Activated B cell treated with CpG ODN at 0.5 μM for 24 hours (primary cell): ENCODE results near the gene KLK4. TPM values are rescaled to one million over a fixed set of nuclear protein-coding genes. Genes with fewer than 3 reads are reported as not detected.

Source experiments
- ATAC-seq: fragments of 200-7000 bp; cut with Tn5 transposase; one replicate; pipeline ENCODE4 v1.10.0; 2021; ENCODE audit warnings: low read depth, mild to moderate bottlenecking, moderate library complexity
- CTCF ChIA-PET: fragments of 350-600 bp; sonication (Branson Sonifier 250); formaldehyde crosslinking; loops from one replicate; lab custom pipeline; 2021; ENCODE audit warnings: antibody characterized with exemption; lab: Charles Lee
- POLR2A ChIA-PET: fragments of 350-600 bp; sonication (Branson Sonifier 250); formaldehyde crosslinking; loops from one replicate; lab custom pipeline; 2021; ENCODE audit warnings: antibody characterized with exemption; lab: Charles Lee
- DNase-seq: peaks from one replicate; pipeline ENCODE4 v3.0.0; 2022
- H3K27ac Mint-ChIP-seq: one replicate; pipeline ENCODE4 v1.8.0; 2020; ENCODE audit warnings: mixed read lengths
- H3K27me3 Mint-ChIP-seq: one replicate; pipeline ENCODE4 v1.8.0; 2021; ENCODE audit warnings: mixed read lengths
- H3K36me3 Mint-ChIP-seq: one replicate; pipeline ENCODE4 v1.8.0; 2021; ENCODE audit warnings: low read depth, mixed read lengths
- H3K4me1 Mint-ChIP-seq: one replicate; pipeline ENCODE4 v1.8.0; 2021; ENCODE audit warnings: mixed read lengths
- H3K4me3 Mint-ChIP-seq: one replicate; pipeline ENCODE4 v1.8.0; 2020; ENCODE audit warnings: mild to moderate bottlenecking, mixed read lengths
- H3K9me3 Mint-ChIP-seq: one replicate; pipeline ENCODE4 v1.8.0; 2020; ENCODE audit warnings: mixed read lengths
- intact Hi-C: fragments of 100-400 bp; cut with micrococcal nuclease; formaldehyde crosslinking; loops from one replicate; pipeline ENCODE4 v1.15.1; 2024
- total RNA-seq: library from RNA; stranded (reverse); gene quantifications from 2 replicates; pipeline ENCODE4 v1.2.3, GENCODE V29; 2022
- TF ChIP-seq, protein P1 (sequence below): fragments of 200-600 bp; IDR thresholded peaks from one replicate; pipeline ENCODE4 v1.8.0; 2022; ENCODE audit warnings: antibody characterized with exemption, mild to moderate bottlenecking

Gene KLK4
- total RNA-seq, 1 donor from 2014 or later, result 0.75 TPM

GRCh38 chr19:50874211-50874610 lies 37.0 kb downstream of the KLK4 start:
- no peaks in the 10 kb centered on the region for H3K4me1 Mint-ChIP-seq
- no peaks in the 10 kb centered on the region for H3K9me3 Mint-ChIP-seq
- TF ChIP-seq, protein P1, sequence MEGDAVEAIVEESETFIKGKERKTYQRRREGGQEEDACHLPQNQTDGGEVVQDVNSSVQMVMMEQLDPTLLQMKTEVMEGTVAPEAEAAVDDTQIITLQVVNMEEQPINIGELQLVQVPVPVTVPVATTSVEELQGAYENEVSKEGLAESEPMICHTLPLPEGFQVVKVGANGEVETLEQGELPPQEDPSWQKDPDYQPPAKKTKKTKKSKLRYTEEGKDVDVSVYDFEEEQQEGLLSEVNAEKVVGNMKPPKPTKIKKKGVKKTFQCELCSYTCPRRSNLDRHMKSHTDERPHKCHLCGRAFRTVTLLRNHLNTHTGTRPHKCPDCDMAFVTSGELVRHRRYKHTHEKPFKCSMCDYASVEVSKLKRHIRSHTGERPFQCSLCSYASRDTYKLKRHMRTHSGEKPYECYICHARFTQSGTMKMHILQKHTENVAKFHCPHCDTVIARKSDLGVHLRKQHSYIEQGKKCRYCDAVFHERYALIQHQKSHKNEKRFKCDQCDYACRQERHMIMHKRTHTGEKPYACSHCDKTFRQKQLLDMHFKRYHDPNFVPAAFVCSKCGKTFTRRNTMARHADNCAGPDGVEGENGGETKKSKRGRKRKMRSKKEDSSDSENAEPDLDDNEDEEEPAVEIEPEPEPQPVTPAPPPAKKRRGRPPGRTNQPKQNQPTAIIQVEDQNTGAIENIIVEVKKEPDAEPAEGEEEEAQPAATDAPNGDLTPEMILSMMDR, result no peak
- no peak overlapping the region for H3K4me3 Mint-ChIP-seq
- ChIA-PET POLR2A (no interaction called here), CTCF (no interaction called here)
- intact Hi-C loops, result no loop called here
- no peak for ATAC-seq
- no peak overlapping the region for H3K27ac Mint-ChIP-seq
- H3K36me3 Mint-ChIP-seq, result no peaks in the 10 kb centered on the region
- DNase-seq, result no peak
- H3K27me3 Mint-ChIP-seq, result peaks cover 22% of the 10 kb centered on the region

- ATAC-seq, result no peak
- TF ChIP-seq, protein P1, result no peak
- Mint-ChIP-seq H3K4me1 (no peaks in the 10 kb centered on the region), H3K4me3 (no peak within 1 kb of the TSS), H3K36me3 (no peaks in the 10 kb centered on the region), H3K27me3 (peaks cover 22% of the 10 kb centered on the region), H3K9me3 (no peaks in the 10 kb centered on the region), H3K27ac (no peak within 1 kb of the TSS)
- no peak for DNase-seq
- POLR2A ChIA-PET, result no interaction called here
- intact Hi-C loops, result no loop called here
- CTCF ChIA-PET, result no interaction called here
Observed at GRCh38 chr19:50873056-50873455, 38.1 kb downstream of the KLK4 start, which contains the start of gene KLK2. TSS of gene KLK2 (plus strand) at chr19:50873439. CDS start at chr19:50873474, 35 bp downstream.

DNA sequence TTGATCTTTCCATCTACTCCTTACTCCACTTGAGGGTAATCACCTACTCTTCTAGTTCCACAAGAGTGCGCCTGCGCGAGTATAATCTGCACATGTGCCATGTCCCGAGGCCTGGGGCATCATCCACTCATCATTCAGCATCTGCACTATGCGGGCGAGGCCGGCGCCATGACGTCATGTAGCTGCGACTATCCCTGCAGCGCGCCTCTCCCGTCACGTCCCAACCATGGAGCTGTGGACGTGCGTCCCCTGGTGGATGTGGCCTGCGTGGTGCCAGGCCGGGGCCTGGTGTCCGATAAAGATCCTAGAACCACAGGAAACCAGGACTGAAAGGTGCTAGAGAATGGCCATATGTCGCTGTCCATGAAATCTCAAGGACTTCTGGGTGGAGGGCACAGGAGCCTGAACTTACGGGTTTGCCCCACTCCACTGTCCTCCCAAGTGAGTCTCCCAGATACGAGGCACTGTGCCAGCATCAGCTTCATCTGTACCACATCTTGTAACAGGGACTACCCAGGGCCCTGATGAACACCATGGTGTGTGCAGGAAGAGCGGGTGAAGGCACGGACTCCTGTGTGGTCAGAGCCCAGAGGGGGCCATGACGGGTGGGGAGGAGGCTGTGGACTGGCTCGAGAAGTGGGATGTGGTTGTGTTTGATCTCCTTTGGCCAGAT lies 40.6 kb downstream of the KLK4 start:
- H3K4me3 Mint-ChIP-seq, result no peak overlapping the region
- no peaks in the 10 kb centered on the region for H3K36me3 Mint-ChIP-seq
- TF ChIP-seq, protein P1, result no peak
- no peaks in the 10 kb centered on the region for H3K9me3 Mint-ChIP-seq
- ATAC-seq (no peak), DNase-seq (no peak)
- H3K4me1 Mint-ChIP-seq, result no peaks in the 10 kb centered on the region
- intact Hi-C loops, result no loop called here
- ChIA-PET POLR2A (no interaction called here), CTCF (no interaction called here)
- no peak overlapping the region for H3K27ac Mint-ChIP-seq
- H3K27me3 Mint-ChIP-seq, result peaks cover 27% of the 10 kb centered on the region

DNA sequence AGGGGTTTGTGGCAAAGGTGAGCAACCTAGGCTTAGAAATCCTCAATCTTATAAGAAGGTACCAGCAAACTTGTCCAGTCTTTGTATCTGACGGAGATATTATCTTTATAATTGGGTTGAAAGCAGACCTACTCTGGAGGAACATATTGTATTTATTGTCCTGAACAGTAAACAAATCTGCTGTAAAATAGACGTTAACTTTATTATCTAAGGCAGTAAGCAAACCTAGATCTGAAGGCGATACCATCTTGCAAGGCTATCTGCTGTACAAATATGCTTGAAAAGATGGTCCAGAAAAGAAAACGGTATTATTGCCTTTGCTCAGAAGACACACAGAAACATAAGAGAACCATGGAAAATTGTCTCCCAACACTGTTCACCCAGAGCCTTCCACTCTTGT lies 41.7 kb downstream of the KLK4 start:
- TF ChIP-seq, protein P1, result no peak
- CTCF ChIA-PET, result no interaction called here
- Mint-ChIP-seq H3K27me3 (peaks cover 27% of the 10 kb centered on the region), H3K4me1 (no peaks in the 10 kb centered on the region), H3K27ac (no peak overlapping the region), H3K36me3 (no peaks in the 10 kb centered on the region), H3K4me3 (no peak overlapping the region), H3K9me3 (no peaks in the 10 kb centered on the region)
- DNase-seq (no peak), ATAC-seq (no peak)
- intact Hi-C loops, result no loop called here
- POLR2A ChIA-PET, result no interaction called here

DNA sequence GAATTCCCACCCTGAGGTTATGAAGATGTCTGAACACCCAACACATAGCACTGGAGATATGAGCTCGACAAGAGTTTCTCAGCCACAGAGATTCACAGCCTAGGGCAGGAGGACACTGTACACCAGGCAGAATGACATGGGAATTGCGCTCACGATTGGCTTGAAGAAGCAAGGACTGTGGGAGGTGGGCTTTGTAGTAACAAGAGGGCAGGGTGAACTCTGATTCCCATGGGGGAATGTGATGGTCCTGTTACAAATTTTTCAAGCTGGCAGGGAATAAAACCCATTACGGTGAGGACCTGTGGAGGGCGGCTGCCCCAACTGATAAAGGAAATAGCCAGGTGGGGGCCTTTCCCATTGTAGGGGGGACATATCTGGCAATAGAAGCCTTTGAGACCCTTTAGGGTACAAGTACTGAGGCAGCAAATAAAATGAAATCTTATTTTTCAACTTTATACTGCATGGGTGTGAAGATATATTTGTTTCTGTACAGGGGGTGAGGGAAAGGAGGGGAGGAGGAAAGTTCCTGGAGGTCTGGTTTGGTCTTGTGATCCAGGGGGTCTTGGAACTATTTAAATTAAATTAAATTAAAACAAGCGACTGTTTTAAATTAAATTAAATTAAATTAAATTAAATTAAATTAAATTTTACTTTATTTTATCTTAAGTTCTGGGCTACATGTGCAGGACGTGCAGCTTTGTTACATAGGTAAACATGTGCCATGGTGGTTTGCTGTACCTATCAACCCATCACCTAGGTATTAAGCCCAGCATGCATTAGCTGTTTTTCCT lies 49.5 kb downstream of the KLK4 start:
- Mint-ChIP-seq H3K4me3 (no peak overlapping the region), H3K27me3 (peaks cover 46% of the 10 kb centered on the region), H3K9me3 (no peaks in the 10 kb centered on the region), H3K27ac (no peak overlapping the region), H3K36me3 (no peaks in the 10 kb centered on the region), H3K4me1 (no peaks in the 10 kb centered on the region)
- intact Hi-C loops, result no loop called here
- CTCF ChIA-PET, result no interaction called here
- ATAC-seq (no peak), DNase-seq (no peak)
- POLR2A ChIA-PET, result no interaction called here
- TF ChIP-seq, protein P1, result no peak
